Adrenal gland (tissue), 12 donors: ENCODE data around the gene SELENOO. TPM values are rescaled to one million over a fixed set of nuclear protein-coding genes. Genes with fewer than 3 reads are reported as not detected.

Experiments
- DNase-seq, 7 donors: peaks; one replicate each; pipeline ENCODE4 v3.0.0-alpha.2; 2019 to 2020
- H3K27ac ChIP-seq, 5 donors: fragments of 200-600 bp; sonication (generic) in 4 of 5; 1 replicate in 3 of 5; 2 replicates in 2 of 5; pipeline versions ENCODE4 v1.5.1 to v1.8.0; 2016 to 2020; ENCODE audit warnings: mild to moderate bottlenecking in 1 of 5
- H3K27me3 ChIP-seq: fragments of 200-600 bp; 2 replicates; pipeline ENCODE4 v1.8.0; 2021
- H3K36me3 ChIP-seq, 2 donors: fragments of 200-600 bp; replicated peaks in 1 of 2; 1 replicate in 1 of 2; 2 replicates in 1 of 2; pipeline versions ENCODE4 v1.5.1 to v1.8.0; 2018 to 2022
- H3K4me1 ChIP-seq, 2 donors: fragments of 200-600 bp; replicated peaks in 1 of 2; 1 replicate in 1 of 2; 2 replicates in 1 of 2; pipeline versions ENCODE4 v1.5.1 to v1.8.0; 2018 to 2021
- H3K4me3 ChIP-seq, 4 donors: fragments of 200-600 bp; sonication (generic) in 3 of 4; one replicate each; pipeline ENCODE4 v1.5.1; 2016 to 2018
- H3K9me3 ChIP-seq, 3 donors: fragments of 200-600 bp; sonication (generic) in 1 of 3; replicated peaks in 1 of 3; 1 replicate in 2 of 3; 2 replicates in 1 of 3; pipeline versions ENCODE4 v1.5.1 to v1.8.0; 2016 to 2021
- POLR2A ChIP-seq, 2 donors: fragments of 450-650 bp; IDR thresholded peaks; one replicate each; pipeline ENCODE4 v1.6.1; 2017; ENCODE audit warnings: antibody characterized with exemption in 2 of 2, mild to moderate bottlenecking in 2 of 2, moderate library complexity in 1 of 2
- WGBS, 4 donors: extraction: QIAGEN DNeasy Blood & Tissue Kit in 2 of 4; methylation state at CpG; one replicate each; pipeline versions ENCODE4 v1.1.5 to v1.1.7; 2013 to 2017; 5-methylcytosine and 5-hydroxymethylcytosine counted together
- intact Hi-C, 2 donors: fragments of 100-400 bp; cut with DNase I; formaldehyde crosslinking; loops; one replicate each; pipeline versions ENCODE4 v1.14.1 to v1.15.0; 2022 to 2023
- polyA plus RNA-seq, 3 donors: library from polyadenylated mRNA; stranded (reverse); fragments of 200-250 nt in 2 of 3; fragments of 350-450 nt in 1 of 3; fragmentation: Illumina TruSeq in 1 of 3; extraction: RNeasy Lipid Tissue Mini Kit (QIAGEN cat#74804) in 1 of 3; gene quantifications; one replicate each; pipeline ENCODE4 v1.2.3, GENCODE V29; 2013 to 2014
- total RNA-seq, 9 donors: library from RNA; depleted of rRNA in 4 of 9; stranded (reverse); fragments of >200 nt in 4 of 9; fragments of 120-200 nt in 1 of 9; fragmentation: NEBNext Ultra II Directional in 1 of 9; extraction: Animal tissue kit (Norgen Biotek cat#: 25700) in 1 of 9; gene quantifications; one replicate each; pipeline versions ENCODE4 v1.1.0 to v1.2.4, GENCODE V29; 2013 to 2023
- TF ChIP-seq, protein P1 (sequence below), 6 experiments: fragments of 450-650 bp in 4 of 6; fragments of 200-600 bp in 2 of 6; sonication (generic) in 1 of 6; IDR thresholded peaks; 1 replicate in 5 of 6; 2 replicates in 1 of 6; pipeline versions ENCODE4 v1.5.1 to v1.8.0; 2016 to 2021; ENCODE audit warnings: antibody characterized with exemption in 6 of 6, mild to moderate bottlenecking in 2 of 6, moderate library complexity in 1 of 6
- donor health status: healthy with polysubstance abuse.
- donor health status: Bipolar disorder and iron deficiency.
- donor health status: DM: yes; HTN: yes; CAD: no.
- donor health status: DM: no; HTN: no; CAD: no.
- donor health status: DM: no; HTN: no; CAD: no.
- donor health status: DM: yes; HTN: yes; CAD: no.

SELENOO gene
- total and polyA plus RNA-seq, 12 donors: 1.9 to 89.0 (median 35.8) TPM

DNA sequence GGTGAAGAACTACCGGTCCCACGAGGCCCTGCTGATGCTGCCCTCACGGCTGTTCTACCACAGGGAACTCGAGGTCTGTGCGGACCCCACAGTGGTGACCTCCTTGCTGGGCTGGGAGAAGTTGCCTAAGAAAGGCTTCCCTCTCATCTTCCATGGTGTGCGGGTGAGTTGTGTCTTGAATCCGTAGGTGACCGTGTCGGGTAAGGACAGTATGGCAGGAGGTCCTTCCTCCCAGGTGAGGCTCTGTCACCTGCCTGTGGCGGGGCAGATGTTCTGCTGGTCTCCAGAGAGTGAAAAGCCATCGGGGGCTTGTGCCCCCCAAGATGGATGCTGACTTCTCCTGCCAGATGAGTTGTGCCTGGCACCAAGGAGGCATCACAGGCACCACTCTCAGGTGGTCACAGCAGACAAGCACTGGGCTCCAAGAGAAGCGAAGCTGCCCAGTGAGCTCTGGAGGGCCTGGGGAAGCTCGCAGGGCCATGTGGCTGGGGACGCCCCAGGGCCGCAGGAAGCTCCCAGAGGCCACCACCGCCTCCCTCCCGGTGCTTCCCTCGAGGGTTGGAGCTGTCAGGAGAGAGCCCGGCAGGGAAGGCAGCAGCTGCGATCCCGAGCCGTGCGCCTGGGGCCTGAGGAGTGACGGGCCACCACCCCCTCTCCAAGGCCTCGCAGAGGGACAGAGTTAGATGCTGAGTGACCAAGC, 47.6 kb upstream of the SELENOO start:
- no peak for DNase-seq
- H3K4me3 ChIP-seq: no peak overlapping the region
- no peaks in the 10 kb centered on the region for H3K36me3 ChIP-seq
- H3K9me3 ChIP-seq: no peaks in the 10 kb centered on the region
- WGBS, 4 donors: 76 to 90% (median 86%) methylated on average over 10 to 25 of the region's 25 CpGs
- H3K27me3 ChIP-seq: no peaks in the 10 kb centered on the region
- no peak overlapping the region for H3K27ac ChIP-seq
- intact Hi-C loops: loop anchor here in 1 of 2 donors (5.0 kb wide), 1 partner anchor 54 kb away; no protein-coding TSS in a partner anchor
- no peaks in the 10 kb centered on the region for H3K4me1 ChIP-seq
- TF ChIP-seq POLR2A (IDR thresholded peaks at IDR 0.05): no peak
- TF ChIP-seq, protein P1, sequence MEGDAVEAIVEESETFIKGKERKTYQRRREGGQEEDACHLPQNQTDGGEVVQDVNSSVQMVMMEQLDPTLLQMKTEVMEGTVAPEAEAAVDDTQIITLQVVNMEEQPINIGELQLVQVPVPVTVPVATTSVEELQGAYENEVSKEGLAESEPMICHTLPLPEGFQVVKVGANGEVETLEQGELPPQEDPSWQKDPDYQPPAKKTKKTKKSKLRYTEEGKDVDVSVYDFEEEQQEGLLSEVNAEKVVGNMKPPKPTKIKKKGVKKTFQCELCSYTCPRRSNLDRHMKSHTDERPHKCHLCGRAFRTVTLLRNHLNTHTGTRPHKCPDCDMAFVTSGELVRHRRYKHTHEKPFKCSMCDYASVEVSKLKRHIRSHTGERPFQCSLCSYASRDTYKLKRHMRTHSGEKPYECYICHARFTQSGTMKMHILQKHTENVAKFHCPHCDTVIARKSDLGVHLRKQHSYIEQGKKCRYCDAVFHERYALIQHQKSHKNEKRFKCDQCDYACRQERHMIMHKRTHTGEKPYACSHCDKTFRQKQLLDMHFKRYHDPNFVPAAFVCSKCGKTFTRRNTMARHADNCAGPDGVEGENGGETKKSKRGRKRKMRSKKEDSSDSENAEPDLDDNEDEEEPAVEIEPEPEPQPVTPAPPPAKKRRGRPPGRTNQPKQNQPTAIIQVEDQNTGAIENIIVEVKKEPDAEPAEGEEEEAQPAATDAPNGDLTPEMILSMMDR (IDR thresholded peaks at IDR 0.05): no peak

DNA sequence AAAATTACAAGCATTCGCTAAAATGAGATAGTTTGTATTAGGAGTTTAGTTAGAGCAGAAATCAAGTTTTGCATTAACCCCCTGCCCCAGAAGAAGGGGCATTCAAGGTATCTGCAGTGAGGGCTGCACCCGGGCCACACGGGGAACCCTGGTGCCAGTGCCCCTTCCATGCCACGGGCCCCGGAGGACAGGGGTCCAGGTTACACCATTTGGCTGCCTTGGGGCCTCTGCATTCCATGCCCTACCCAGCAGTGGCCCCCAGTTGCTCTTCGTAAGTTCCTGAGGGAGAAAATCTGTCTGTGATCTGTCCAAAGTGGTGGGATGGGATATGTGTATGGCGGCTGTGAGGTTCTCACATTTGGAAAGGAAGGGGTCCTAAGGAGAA, 47.1 kb upstream of the SELENOO start:
- Histone ChIP-seq H3K4me1 (no peaks in the 10 kb centered on the region), H3K27ac (no peak overlapping the region), H3K36me3 (no peaks in the 10 kb centered on the region), H3K9me3 (no peaks in the 10 kb centered on the region), H3K4me3 (no peak overlapping the region), H3K27me3 (no peaks in the 10 kb centered on the region)
- TF ChIP-seq, protein P1 (IDR thresholded peaks at IDR 0.05): no peak
- TF ChIP-seq POLR2A (IDR thresholded peaks at IDR 0.05): no peak
- DNase-seq: no peak
- WGBS, 4 donors: 80 to 91% (median 83%) methylated on average over 2 to 7 of the region's 7 CpGs
- intact Hi-C loops: loop anchor here in 1 of 2 donors (5.0 kb wide), 1 partner anchor 54 kb away; no protein-coding TSS in a partner anchor

DNA sequence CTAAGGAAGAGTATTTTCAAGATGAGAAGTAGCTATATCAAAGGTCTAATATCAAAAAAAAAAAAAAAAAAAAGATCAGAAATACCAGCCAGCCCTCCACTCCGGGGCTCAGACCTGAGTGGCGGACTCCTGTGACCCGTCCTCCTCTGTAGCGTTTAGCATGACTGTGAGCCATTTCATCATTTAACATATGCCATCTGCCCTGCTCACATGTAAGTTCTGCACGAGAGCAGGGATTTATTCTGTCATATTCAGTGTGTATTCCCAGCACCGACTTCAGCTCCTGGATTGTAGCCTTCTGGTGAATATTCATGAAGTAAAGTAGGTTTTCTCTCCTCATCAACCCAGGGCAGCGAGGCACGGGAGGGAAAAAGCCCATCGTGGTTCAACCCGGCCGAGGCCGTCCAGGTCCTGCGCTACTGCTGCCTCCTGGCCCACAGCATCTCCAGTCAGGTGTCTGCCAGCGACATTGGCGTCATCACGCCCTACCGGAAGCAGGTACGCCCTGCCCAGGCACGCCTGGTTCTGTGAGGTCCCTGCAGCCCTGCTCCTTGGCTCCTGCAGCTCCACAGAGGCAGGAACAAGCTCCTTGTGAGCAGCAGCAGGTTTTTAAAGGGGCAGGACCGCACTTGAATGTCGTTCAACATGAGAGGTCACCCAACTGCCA, 43.0 kb upstream of the SELENOO start:
- no peaks in the 10 kb centered on the region for H3K36me3 ChIP-seq
- H3K4me3 ChIP-seq: no peak overlapping the region
- no peak overlapping the region for H3K27ac ChIP-seq
- no peaks in the 10 kb centered on the region for H3K9me3 ChIP-seq
- H3K27me3 ChIP-seq: peaks cover 5% of the 10 kb centered on the region
- intact Hi-C loops: no loop called here
- TF ChIP-seq POLR2A (IDR thresholded peaks at IDR 0.05): no peak
- TF ChIP-seq, protein P1 (IDR thresholded peaks at IDR 0.05): no peak
- no peaks in the 10 kb centered on the region for H3K4me1 ChIP-seq
- no peak for DNase-seq
- 64 to 82% (median 79%) methylated on average over 15 to 21 of the region's 21 CpGs for WGBS, 4 donors

DNA sequence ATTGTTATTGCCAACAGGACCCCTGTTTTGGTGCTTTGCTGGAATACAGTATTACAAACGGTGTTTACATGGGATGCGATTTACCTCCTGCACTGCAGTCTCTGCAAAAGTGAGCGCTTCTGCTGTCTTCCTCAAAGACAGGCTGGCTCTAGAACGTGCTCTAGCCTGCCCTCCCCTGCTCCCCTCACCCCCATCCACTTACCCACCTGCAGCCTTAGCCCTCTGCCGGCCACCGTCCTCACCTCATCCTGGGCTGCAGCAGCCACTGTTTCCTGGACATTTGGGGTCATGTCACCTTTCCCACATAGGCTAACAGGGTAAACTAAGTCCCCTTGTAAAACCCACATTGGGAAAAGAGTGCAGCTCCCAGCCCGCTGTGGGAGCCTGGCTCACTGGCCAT, 39.9 kb upstream of the SELENOO start:
- no peak for DNase-seq
- intact Hi-C loops: no loop called here
- H3K4me1 ChIP-seq: no peaks in the 10 kb centered on the region
- H3K27me3 ChIP-seq: peaks cover 5% of the 10 kb centered on the region
- 76 to 91% (median 84%) methylated on average over 4 to 7 of the region's 7 CpGs for WGBS, 4 donors
- TF ChIP-seq, protein P1 (IDR thresholded peaks at IDR 0.05): no peak
- no peak for TF ChIP-seq POLR2A (IDR thresholded peaks at IDR 0.05)
- no peaks in the 10 kb centered on the region for H3K9me3 ChIP-seq
- no peaks in the 10 kb centered on the region for H3K36me3 ChIP-seq
- no peak overlapping the region for H3K27ac ChIP-seq
- H3K4me3 ChIP-seq: no peak overlapping the region
